ENCODE measurements around the gene PREPL. TPM values are rescaled to one million over a fixed set of nuclear protein-coding genes. Genes with fewer than 3 reads are reported as not detected.

Gene PREPL
- 276 TPM for total RNA-seq

GRCh38 chr2:44361330-44362206, at the start of gene PREPL, which contains the start of gene CAMKMT:
PREPL (minus strand) TSS chr2:44361494; CDS start chr2:44346342, 15,152 bp downstream.
CAMKMT (plus strand) TSS chr2:44361947.

Other genes starting within 250 kb of the PREPL start
- gene PPM1B, start 192.6 kb downstream of the PREPL start, total RNA-seq = 69.7 TPM
- 0.23 TPM for gene SLC3A1, start 86.0 kb downstream of the PREPL start, total RNA-seq
- gene CAMKMT, start 453 bp upstream of the PREPL start, total RNA-seq = 19.6 TPM

Measured in diencephalon (tissue), 1 donor.